ENCODE results near the gene ASPA.

DNA sequence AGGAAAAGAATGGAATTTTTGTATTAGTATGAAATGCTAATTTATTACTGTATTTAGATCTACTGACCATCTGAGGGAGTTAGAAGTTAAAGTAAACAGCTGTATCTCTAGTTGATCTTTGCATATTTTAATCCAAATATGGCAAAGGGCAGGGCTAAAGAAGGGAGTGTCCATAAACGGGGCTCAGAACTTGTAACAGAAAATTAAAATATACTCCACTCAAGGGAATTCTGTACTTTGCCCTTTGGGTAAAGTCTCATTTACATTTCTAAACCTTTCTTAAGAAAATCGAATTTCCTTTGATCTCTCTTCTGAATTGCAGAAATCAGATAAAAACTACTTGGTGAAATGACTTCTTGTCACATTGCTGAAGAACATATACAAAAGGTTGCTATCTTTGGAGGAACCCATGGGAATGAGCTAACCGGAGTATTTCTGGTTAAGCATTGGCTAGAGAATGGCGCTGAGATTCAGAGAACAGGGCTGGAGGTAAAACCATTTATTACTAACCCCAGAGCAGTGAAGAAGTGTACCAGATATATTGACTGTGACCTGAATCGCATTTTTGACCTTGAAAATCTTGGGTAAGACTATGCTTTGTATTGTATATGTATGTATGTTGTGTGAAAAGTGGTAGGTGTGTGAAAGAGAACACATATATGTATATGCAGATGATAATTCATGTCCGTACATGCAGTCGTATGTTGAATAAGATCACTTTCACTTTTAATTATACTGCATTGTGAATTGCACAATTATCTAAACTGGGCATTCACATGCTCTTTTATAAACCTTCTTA lies at the start of gene ASPA:
- TF ChIP-seq GATA2 (IDR thresholded peaks at IDR 0.05; ENCODE audit: low read depth, low read length) (no peak), GATA3 (IDR thresholded peaks at IDR 0.05; ENCODE audit: low read depth, low read length) (no peak)
